ENCODE results near the gene GPR137B.

The GPR137B gene

GRCh38 chr1:236209713-236210112 is 67.4 kb downstream of the GPR137B start:
- no peak for TF ChIP-seq CTCF (IDR thresholded peaks at IDR 0.05)

- no peak for TF ChIP-seq CTCF (IDR thresholded peaks at IDR 0.05)
Observed at GRCh38 chr1:236211815-236212214, 69.5 kb downstream of the GPR137B start.

- TF ChIP-seq CTCF (IDR thresholded peaks at IDR 0.05) = no peak
Observed at GRCh38 chr1:236213534-236213933, 71.2 kb downstream of the GPR137B start.

- no peak for TF ChIP-seq CTCF (IDR thresholded peaks at IDR 0.05)
Observed at GRCh38 chr1:236214761-236215160, 72.4 kb downstream of the GPR137B start.

GRCh38 chr1:236220473-236220872 is 78.1 kb downstream of the GPR137B start:
- TF ChIP-seq CTCF (IDR thresholded peaks at IDR 0.05) = no peak

GRCh38 chr1:236222632-236223031 is 80.3 kb downstream of the GPR137B start:
- TF ChIP-seq CTCF (IDR thresholded peaks at IDR 0.05) = no peak

GRCh38 chr1:236228411-236228810 is 86.1 kb downstream of the GPR137B start:
- no peak for TF ChIP-seq CTCF (IDR thresholded peaks at IDR 0.05)

- no peak for TF ChIP-seq CTCF (IDR thresholded peaks at IDR 0.05)
Observed at GRCh38 chr1:236235116-236235515, 92.8 kb downstream of the GPR137B start.

All from LNCAP (cell line).